ENCODE results near the gene GTF2H1. TPM values are rescaled to one million over a fixed set of nuclear protein-coding genes. Genes with fewer than 3 reads are reported as not detected.

Gene GTF2H1
- total RNA-seq, 1 donor from 2014 or later: 45.2 TPM

DNA sequence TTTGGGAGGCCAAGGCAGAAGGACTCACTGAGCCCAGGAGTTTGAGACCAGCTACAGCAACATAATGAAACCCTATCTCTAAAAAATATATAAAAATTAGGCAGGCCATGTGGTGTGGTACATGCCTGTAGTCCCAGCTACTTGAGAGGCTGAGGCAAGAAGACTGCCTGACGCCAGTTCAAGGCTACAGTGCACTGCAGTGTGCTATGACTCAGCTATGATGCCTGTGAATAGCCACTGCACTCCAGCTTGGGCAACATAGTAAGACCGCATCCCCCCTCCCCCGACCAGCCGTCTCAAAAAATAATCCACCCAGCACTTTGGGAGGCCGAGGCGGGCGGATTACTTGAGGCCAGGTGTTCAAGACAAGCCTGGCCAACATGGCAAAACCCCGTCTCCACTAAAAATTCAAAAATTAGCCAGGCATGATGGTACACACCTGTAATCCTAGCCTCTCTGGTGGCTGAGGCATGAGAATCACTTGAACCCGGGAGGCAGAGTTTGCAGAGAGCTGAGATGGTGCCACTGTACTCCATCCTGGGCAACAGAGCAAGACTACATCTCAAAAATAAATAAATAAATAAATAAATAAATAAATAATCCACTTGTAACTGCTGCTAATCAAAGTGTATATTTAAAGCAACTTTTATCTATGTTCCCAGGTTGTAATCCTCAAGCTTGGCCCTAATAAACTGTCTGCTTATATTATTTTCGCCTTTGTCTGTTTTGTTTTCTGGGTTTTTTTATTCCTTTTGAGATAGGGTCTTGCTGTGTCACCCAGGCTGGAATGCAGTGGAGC, 8.2 kb upstream of the GTF2H1 start:
- no peak overlapping the region for H3K4me3 ChIP-seq
- no peak overlapping the region for H3K4me2 ChIP-seq
- peaks cover 7% of the 10 kb centered on the region for H4K20me1 ChIP-seq (ENCODE audit: low read depth)
- no peak overlapping the region for H3K9ac ChIP-seq
- no peak for TF ChIP-seq EZH2phosphoT487 (IDR thresholded peaks at IDR 0.05)
- no peak for TF ChIP-seq EZH2 (IDR thresholded peaks at IDR 0.05)
- TF ChIP-seq, protein P1, sequence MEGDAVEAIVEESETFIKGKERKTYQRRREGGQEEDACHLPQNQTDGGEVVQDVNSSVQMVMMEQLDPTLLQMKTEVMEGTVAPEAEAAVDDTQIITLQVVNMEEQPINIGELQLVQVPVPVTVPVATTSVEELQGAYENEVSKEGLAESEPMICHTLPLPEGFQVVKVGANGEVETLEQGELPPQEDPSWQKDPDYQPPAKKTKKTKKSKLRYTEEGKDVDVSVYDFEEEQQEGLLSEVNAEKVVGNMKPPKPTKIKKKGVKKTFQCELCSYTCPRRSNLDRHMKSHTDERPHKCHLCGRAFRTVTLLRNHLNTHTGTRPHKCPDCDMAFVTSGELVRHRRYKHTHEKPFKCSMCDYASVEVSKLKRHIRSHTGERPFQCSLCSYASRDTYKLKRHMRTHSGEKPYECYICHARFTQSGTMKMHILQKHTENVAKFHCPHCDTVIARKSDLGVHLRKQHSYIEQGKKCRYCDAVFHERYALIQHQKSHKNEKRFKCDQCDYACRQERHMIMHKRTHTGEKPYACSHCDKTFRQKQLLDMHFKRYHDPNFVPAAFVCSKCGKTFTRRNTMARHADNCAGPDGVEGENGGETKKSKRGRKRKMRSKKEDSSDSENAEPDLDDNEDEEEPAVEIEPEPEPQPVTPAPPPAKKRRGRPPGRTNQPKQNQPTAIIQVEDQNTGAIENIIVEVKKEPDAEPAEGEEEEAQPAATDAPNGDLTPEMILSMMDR (IDR thresholded peaks at IDR 0.05): no peak
- no peak overlapping the region for H2AFZ ChIP-seq (replicated peaks)
- no peaks in the 10 kb centered on the region for H3K36me3 ChIP-seq
- no peaks in the 10 kb centered on the region for H3K9me3 ChIP-seq (ENCODE audit: low read depth)
- no peak overlapping the region for H3K4me3 Mint-ChIP-seq
- H3F3A ChIP-seq (ENCODE audit: low read depth): no peaks in the 10 kb centered on the region
- no peak overlapping the region for H3K27ac ChIP-seq
- no peaks in the 10 kb centered on the region for H3K4me1 ChIP-seq
- no peak overlapping the region for H3K27ac Mint-ChIP-seq
- peaks cover 55% of the 10 kb centered on the region for H3K79me2 ChIP-seq (ENCODE audit: low read depth)
- no peak for DNase-seq (ENCODE audit: low spot score)
- peaks cover 10% of the 10 kb centered on the region for H3K4me1 Mint-ChIP-seq
- H3K9me3 Mint-ChIP-seq: no peaks in the 10 kb centered on the region
- H3K27me3 ChIP-seq: no peaks in the 10 kb centered on the region
- no peaks in the 10 kb centered on the region for H3K27me3 Mint-ChIP-seq (ENCODE audit: insufficient read depth, low read depth)
- peaks cover 7% of the 10 kb centered on the region for H3K36me3 Mint-ChIP-seq

DNA sequence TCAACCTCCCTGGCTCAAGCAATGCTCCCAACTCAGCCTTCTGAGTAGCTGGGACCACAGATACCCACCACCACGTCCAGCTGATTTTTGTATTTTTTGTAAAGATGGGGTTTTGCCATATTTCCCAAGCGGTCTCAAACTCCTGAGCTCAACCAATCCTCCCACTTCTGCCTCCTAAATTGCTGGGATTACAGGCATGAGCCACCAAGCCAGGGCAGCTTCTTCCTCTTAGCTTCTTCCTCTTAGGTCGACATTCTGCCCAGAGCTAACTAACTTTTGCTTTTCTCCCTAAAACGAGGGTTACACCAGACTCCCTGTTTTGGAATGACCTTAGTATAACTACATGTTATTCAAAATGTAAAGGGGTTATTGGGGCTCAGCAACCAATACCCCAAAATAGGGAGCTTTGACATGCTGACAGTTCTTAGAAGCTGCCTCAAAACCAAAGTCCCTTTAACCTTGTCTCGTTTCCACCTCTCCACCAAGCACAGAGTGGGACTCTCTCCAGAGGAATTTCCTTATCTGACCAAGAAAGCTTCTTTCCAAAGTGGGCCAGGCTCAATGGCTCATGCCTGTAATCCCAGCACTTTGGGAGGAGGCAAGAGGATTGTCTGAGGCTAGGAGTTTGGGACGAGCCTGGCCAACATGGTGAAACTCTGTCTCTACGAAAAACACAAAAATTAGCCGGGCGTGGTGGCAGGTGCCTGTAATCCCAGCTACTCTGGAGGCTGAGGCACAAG, 7.4 kb upstream of the GTF2H1 start:
- no peak overlapping the region for H3K27ac Mint-ChIP-seq
- H3K4me3 Mint-ChIP-seq: no peak overlapping the region
- Histone ChIP-seq H3K9ac (no peak overlapping the region), H3K27me3 (no peaks in the 10 kb centered on the region), H3K4me2 (no peak overlapping the region), H3K79me2 (ENCODE audit: low read depth) (peaks cover 63% of the 10 kb centered on the region), H3K27ac (no peak overlapping the region), H3F3A (ENCODE audit: low read depth) (no peaks in the 10 kb centered on the region), H3K36me3 (no peaks in the 10 kb centered on the region), H2AFZ (replicated peaks) (no peak overlapping the region), H3K4me3 (no peak overlapping the region), H4K20me1 (ENCODE audit: low read depth) (peaks cover 7% of the 10 kb centered on the region), H3K9me3 (ENCODE audit: low read depth) (no peaks in the 10 kb centered on the region), H3K4me1 (no peaks in the 10 kb centered on the region)
- TF ChIP-seq, protein P1 (IDR thresholded peaks at IDR 0.05): no peak
- TF ChIP-seq EZH2 (IDR thresholded peaks at IDR 0.05) (no peak), EZH2phosphoT487 (IDR thresholded peaks at IDR 0.05) (no peak)
- peaks cover 7% of the 10 kb centered on the region for H3K36me3 Mint-ChIP-seq
- H3K27me3 Mint-ChIP-seq (ENCODE audit: insufficient read depth, low read depth): no peaks in the 10 kb centered on the region
- no peaks in the 10 kb centered on the region for H3K9me3 Mint-ChIP-seq
- DNase-seq (ENCODE audit: low spot score): no peak
- H3K4me1 Mint-ChIP-seq: peaks cover 17% of the 10 kb centered on the region

DNA sequence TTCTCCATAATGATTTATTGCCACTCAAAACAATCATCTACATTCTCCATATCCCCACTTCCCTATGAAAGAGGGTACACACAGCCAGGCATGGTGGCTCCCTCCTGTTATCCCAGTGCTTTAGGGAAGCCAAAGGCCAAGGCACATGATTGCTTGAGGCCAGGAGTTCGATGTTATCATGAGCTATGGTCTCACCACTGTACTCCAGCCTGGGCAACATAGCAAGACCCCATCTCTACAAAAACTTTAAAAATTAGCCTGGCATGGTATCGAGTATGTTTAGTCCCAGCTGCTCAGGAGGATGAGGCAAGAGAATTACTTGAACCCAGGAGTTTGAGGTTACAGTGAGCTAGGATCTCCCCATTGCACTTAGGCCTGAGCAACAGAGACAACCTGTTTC, 6.5 kb upstream of the GTF2H1 start:
- Histone ChIP-seq H3K4me2 (no peak overlapping the region), H4K20me1 (ENCODE audit: low read depth) (peaks cover 7% of the 10 kb centered on the region), H2AFZ (replicated peaks) (no peak overlapping the region), H3K4me3 (no peak overlapping the region), H3K36me3 (no peaks in the 10 kb centered on the region), H3K9ac (no peak overlapping the region), H3K4me1 (no peaks in the 10 kb centered on the region), H3F3A (ENCODE audit: low read depth) (no peaks in the 10 kb centered on the region), H3K9me3 (ENCODE audit: low read depth) (no peaks in the 10 kb centered on the region), H3K27me3 (no peaks in the 10 kb centered on the region), H3K27ac (no peak overlapping the region), H3K79me2 (ENCODE audit: low read depth) (peaks cover 73% of the 10 kb centered on the region)
- H3K4me3 Mint-ChIP-seq: no peak overlapping the region
- no peaks in the 10 kb centered on the region for H3K27me3 Mint-ChIP-seq (ENCODE audit: insufficient read depth, low read depth)
- H3K9me3 Mint-ChIP-seq: no peaks in the 10 kb centered on the region
- no peak overlapping the region for H3K27ac Mint-ChIP-seq
- DNase-seq (ENCODE audit: low spot score): no peak
- TF ChIP-seq EZH2 (IDR thresholded peaks at IDR 0.05): no peak
- peaks cover 5% of the 10 kb centered on the region for H3K36me3 Mint-ChIP-seq
- peaks cover 23% of the 10 kb centered on the region for H3K4me1 Mint-ChIP-seq

DNA sequence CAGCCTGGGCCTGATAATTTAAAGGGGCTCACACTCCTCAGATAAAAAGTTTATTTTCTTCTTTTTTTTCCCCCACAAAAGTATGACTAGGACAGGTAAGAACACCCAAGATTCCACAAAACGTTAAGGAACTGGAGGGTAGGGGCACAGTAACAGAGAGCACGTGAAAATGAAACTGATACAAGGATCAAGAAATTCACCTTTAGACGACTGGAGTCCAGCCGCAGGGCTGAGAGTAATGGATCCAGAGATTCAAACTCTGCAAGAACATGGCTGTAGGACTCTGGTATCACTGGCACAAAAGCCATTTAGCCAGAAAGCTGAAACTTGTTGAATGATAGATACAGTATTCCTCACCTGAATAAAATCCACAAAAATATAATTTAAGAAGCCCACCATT, 4.8 kb upstream of the GTF2H1 start:
- no peak overlapping the region for H3K27ac Mint-ChIP-seq

More for the DNA sequence above, 4.8 kb upstream of the GTF2H1 start:
- DNase-seq (ENCODE audit: low spot score): no peak
- Histone ChIP-seq H3K9ac (no peak overlapping the region), H3K9me3 (ENCODE audit: low read depth) (no peaks in the 10 kb centered on the region), H3F3A (ENCODE audit: low read depth) (no peaks in the 10 kb centered on the region), H4K20me1 (ENCODE audit: low read depth) (peaks cover 7% of the 10 kb centered on the region), H3K4me3 (no peak overlapping the region), H3K4me2 (no peak overlapping the region), H3K79me2 (ENCODE audit: low read depth) (peaks cover 79% of the 10 kb centered on the region), H3K27me3 (no peaks in the 10 kb centered on the region), H3K4me1 (peaks cover 5% of the 10 kb centered on the region), H3K36me3 (no peaks in the 10 kb centered on the region), H2AFZ (replicated peaks) (no peak overlapping the region), H3K27ac (no peak overlapping the region)
- Mint-ChIP-seq H3K27me3 (ENCODE audit: insufficient read depth, low read depth) (no peaks in the 10 kb centered on the region), H3K9me3 (no peaks in the 10 kb centered on the region), H3K4me1 (peaks cover 28% of the 10 kb centered on the region), H3K4me3 (no peak overlapping the region), H3K36me3 (peaks cover 3% of the 10 kb centered on the region)
- TF ChIP-seq, protein P1 (IDR thresholded peaks at IDR 0.05): no peak

All from neural progenitor cell (in vitro differentiated cells).